SK-N-SH (cell line): ENCODE data around the gene GLDC. TPM values are rescaled to one million over a fixed set of nuclear protein-coding genes. Genes with fewer than 3 reads are reported as not detected.

Source experiments
- CTCF ChIA-PET: fragments of 300-600, 350-600 bp; formaldehyde crosslinking; extraction: SDS; loops from one replicate; lab custom pipeline; 2021; lab: Yijun Ruan, JAX
- POLR2A ChIA-PET: fragments of 350-600 bp; sonication (Branson Sonifier 250); formaldehyde crosslinking; extraction: SDS; loops from one replicate; lab custom pipeline; 2020; ENCODE audit warnings: antibody characterized with exemption, inconsistent platforms; lab: Yijun Ruan, JAX
- DNase-seq: peaks from one replicate; pipeline ENCODE4 v3.0.0; 2012
- H2AFZ ChIP-seq: fragments of 200-600 bp; sonication (generic); 2 replicates; pipeline ENCODE4 v1.8.1; 2016; ENCODE audit warnings: antibody characterized with exemption, mild to moderate bottlenecking, low read depth
- H3F3A ChIP-seq: fragments of 200-600 bp; sonication (generic); replicated peaks from 2 replicates; pipeline ENCODE3; 2016; ENCODE audit warnings: antibody characterized with exemption, mild to moderate bottlenecking; ENCODE audit not compliant: insufficient read depth
- H3K27ac ChIP-seq, 2 experiments: fragments of 200-500 bp in 1 of 2; fragments of 200-600 bp in 1 of 2; sonication (Bioruptor generic) in 1 of 2; sonication (generic), shearing (Covaris generic) in 1 of 2; 2 replicates each; pipeline versions ENCODE4 v1.5.1 to v1.6.1; 2014 to 2016; ENCODE audit warnings: low read depth in 2 of 2, inconsistent platforms in 1 of 2, low read length in 1 of 2, mild to moderate bottlenecking in 1 of 2, mixed read lengths in 1 of 2
- H3K27me3 ChIP-seq: fragments of 200-600 bp; sonication (generic), shearing (Covaris generic); 2 replicates; pipeline ENCODE4 v1.6.1; 2016; ENCODE audit warnings: mixed run types; ENCODE audit not compliant: insufficient read depth
- H3K36me3 ChIP-seq, 2 experiments: fragments of 200-500 bp in 1 of 2; fragments of 200-600 bp in 1 of 2; sonication (Bioruptor generic) in 1 of 2; sonication (generic) in 1 of 2; replicated peaks in 1 of 2; 2 replicates each; pipeline versions ENCODE3 to v1.5.1; 2014 to 2016; ENCODE audit warnings: low read length in 1 of 2, mild to moderate bottlenecking in 1 of 2; ENCODE audit not compliant: insufficient read depth in 2 of 2, control insufficient read depth in 1 of 2
- H3K4me1 ChIP-seq, 2 experiments: fragments of 200-500 bp in 1 of 2; fragments of 200-600 bp in 1 of 2; sonication (Bioruptor generic) in 1 of 2; sonication (generic), shearing (Covaris generic) in 1 of 2; 2 replicates each; pipeline versions ENCODE4 v1.5.1 to v1.6.1; 2014 to 2016; ENCODE audit warnings: low read depth in 1 of 2, low read length in 1 of 2, mixed run types in 1 of 2; ENCODE audit not compliant: insufficient read depth in 2 of 2, control insufficient read depth in 1 of 2
- H3K4me2 ChIP-seq: fragments of 200-600 bp; sonication (generic), shearing (Covaris generic); 2 replicates; pipeline ENCODE4 v1.6.1; 2017; ENCODE audit warnings: mixed run types
- H3K4me3 ChIP-seq, 2 experiments: fragments of 200-500 bp in 1 of 2; fragments of 200-600 bp in 1 of 2; sonication (Bioruptor generic) in 1 of 2; sonication (generic), shearing (Covaris generic) in 1 of 2; 2 replicates each; pipeline versions ENCODE4 v1.5.1 to v1.8.1; 2014 to 2016; ENCODE audit warnings: low read depth in 2 of 2, inconsistent platforms in 1 of 2, low read length in 1 of 2, mild to moderate bottlenecking in 1 of 2, mixed read lengths in 1 of 2, moderate library complexity in 1 of 2
- H3K79me2 ChIP-seq: fragments of 200-600 bp; sonication (generic); 2 replicates; pipeline ENCODE4 v1.8.1; 2017; ENCODE audit warnings: mild to moderate bottlenecking; ENCODE audit not compliant: insufficient read depth
- H3K9ac ChIP-seq: fragments of 200-600 bp; sonication (generic); 2 replicates; pipeline ENCODE4 v1.6.1; 2017; ENCODE audit warnings: mixed run types
- H3K9me2 ChIP-seq: fragments of 200-600 bp; sonication (generic); 2 replicates; pipeline ENCODE4 v1.6.1; 2017; ENCODE audit warnings: mixed run types
- H3K9me3 ChIP-seq: fragments of 200-600 bp; sonication (generic); 2 replicates; pipeline ENCODE4 v1.6.1; 2017; ENCODE audit warnings: mixed run types, mild to moderate bottlenecking, moderate library complexity
- H4K20me1 ChIP-seq: fragments of 200-600 bp; sonication (generic); 2 replicates; pipeline ENCODE4 v1.6.1; 2017; ENCODE audit warnings: mild to moderate bottlenecking, mixed run types; ENCODE audit not compliant: insufficient read depth
- CHD2 ChIP-seq: fragments of 150-350 bp; IDR thresholded peaks from 2 replicates; pipeline ENCODE4 v1.6.1; 2018; ENCODE audit warnings: low read length; ENCODE audit not compliant: partially characterized antibody
- EP300 ChIP-seq, 2 experiments: IDR thresholded peaks; 2 replicates each; pipeline versions ENCODE4 v1.4.0 to v1.6.1; 2012; ENCODE audit warnings: borderline replicate concordance in 1 of 2, low read depth in 1 of 2, low read length in 1 of 2
- FOXM1 ChIP-seq: IDR thresholded peaks from 2 replicates; pipeline ENCODE4 v1.4.0; 2012; ENCODE audit warnings: low read depth, mild to moderate bottlenecking
- GABPA ChIP-seq: IDR thresholded peaks from 2 replicates; pipeline ENCODE4 v1.4.0; 2012; ENCODE audit warnings: low read depth, mild to moderate bottlenecking
- MXI1 ChIP-seq: IDR thresholded peaks from 2 replicates; pipeline ENCODE4 v1.6.1; 2012; ENCODE audit warnings: mild to moderate bottlenecking, low read depth, low read length, improper control_type of control experiment
- NFIC ChIP-seq: IDR thresholded peaks from 2 replicates; pipeline ENCODE4 v1.4.0; 2012; ENCODE audit warnings: borderline replicate concordance
- NRF1 ChIP-seq: IDR thresholded peaks from 2 replicates; pipeline ENCODE4 v1.6.1; 2012; ENCODE audit warnings: low read depth, mild to moderate bottlenecking, low read length
- POLR2AphosphoS5 ChIP-seq: IDR thresholded peaks from 2 replicates; pipeline ENCODE4 v1.6.1; 2012; ENCODE audit warnings: low read depth, low read length
- RCOR1 ChIP-seq: fragments of 150-350 bp; IDR thresholded peaks from 2 replicates; pipeline ENCODE4 v1.6.1; 2017; ENCODE audit warnings: antibody characterized with exemption, low read length
- REST ChIP-seq: IDR thresholded peaks from 2 replicates; pipeline ENCODE4 v1.6.1; 2012; ENCODE audit warnings: mild to moderate bottlenecking, low read depth, low read length, moderate library complexity
- RFX5 ChIP-seq: IDR thresholded peaks from 2 replicates; pipeline ENCODE4 v1.6.1; 2012; ENCODE audit warnings: mild to moderate bottlenecking, improper control_type of control experiment, low read length
- SMC3 ChIP-seq: IDR thresholded peaks from 2 replicates; pipeline ENCODE4 v1.6.1; 2012; ENCODE audit warnings: low read depth, low read length, improper control_type of control experiment
- TCF12 ChIP-seq: IDR thresholded peaks from 2 replicates; pipeline ENCODE4 v1.4.0; 2012
- USF2 ChIP-seq: fragments of 150-350 bp; IDR thresholded peaks from 2 replicates; pipeline ENCODE4 v1.6.1; 2017; ENCODE audit warnings: antibody characterized with exemption, low read length, low read depth, borderline replicate concordance
- WGBS: methylation state at CpG from one replicate; pipeline ENCODE4 v1.1.6; 2017; ENCODE audit warnings: low lambda C conversion rate; 5-methylcytosine and 5-hydroxymethylcytosine counted together
- polyA plus RNA-seq, 3 experiments: library from polyadenylated mRNA; depleted of rRNA; stranded (reverse); fragments of >200 nt; gene quantifications; 2 replicates each; pipeline ENCODE4 v1.2.3, GENCODE V29; 2012
- TF ChIP-seq, protein P1 (sequence below): fragments of 200-600 bp; sonication (generic); IDR thresholded peaks from 2 replicates; pipeline ENCODE4 v1.6.1; 2017; ENCODE audit warnings: antibody characterized with exemption, mild to moderate bottlenecking, moderate library complexity

The GLDC gene
- polyA plus RNA-seq, 1 of the 3 experiments (the other 2 are of a cell fraction) = 4.1 TPM

DNA sequence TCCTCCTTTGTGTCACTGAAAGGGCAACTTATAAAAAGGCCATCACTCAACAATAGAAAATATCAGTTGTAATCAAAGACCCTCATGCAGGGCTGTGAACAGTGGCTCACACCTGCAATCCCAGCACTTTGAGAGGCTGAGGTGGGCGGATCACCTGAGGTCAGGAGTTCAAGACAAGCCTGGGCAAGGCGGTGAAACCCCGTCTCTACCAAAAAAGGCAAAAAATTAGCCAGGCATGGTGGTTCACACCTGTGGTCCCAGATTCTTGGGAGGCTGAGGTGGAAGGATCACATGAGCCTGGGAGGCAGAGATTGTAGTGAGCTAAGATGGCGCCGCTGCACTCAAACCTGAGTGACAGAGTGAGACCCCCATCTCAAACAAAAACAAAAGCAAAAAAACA is 24.7 kb downstream of the GLDC start:
- TF ChIP-seq TCF12 = no peak
- TF ChIP-seq, protein P1, sequence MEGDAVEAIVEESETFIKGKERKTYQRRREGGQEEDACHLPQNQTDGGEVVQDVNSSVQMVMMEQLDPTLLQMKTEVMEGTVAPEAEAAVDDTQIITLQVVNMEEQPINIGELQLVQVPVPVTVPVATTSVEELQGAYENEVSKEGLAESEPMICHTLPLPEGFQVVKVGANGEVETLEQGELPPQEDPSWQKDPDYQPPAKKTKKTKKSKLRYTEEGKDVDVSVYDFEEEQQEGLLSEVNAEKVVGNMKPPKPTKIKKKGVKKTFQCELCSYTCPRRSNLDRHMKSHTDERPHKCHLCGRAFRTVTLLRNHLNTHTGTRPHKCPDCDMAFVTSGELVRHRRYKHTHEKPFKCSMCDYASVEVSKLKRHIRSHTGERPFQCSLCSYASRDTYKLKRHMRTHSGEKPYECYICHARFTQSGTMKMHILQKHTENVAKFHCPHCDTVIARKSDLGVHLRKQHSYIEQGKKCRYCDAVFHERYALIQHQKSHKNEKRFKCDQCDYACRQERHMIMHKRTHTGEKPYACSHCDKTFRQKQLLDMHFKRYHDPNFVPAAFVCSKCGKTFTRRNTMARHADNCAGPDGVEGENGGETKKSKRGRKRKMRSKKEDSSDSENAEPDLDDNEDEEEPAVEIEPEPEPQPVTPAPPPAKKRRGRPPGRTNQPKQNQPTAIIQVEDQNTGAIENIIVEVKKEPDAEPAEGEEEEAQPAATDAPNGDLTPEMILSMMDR = no peak
- no peak for TF ChIP-seq MXI1
- no peak for TF ChIP-seq NRF1
- no peak for TF ChIP-seq GABPA
- no peak for TF ChIP-seq CHD2
- no peak for TF ChIP-seq FOXM1
- no peak for TF ChIP-seq REST
- no peak for TF ChIP-seq USF2
- TF ChIP-seq NFIC = no peak
- TF ChIP-seq RCOR1 = no peak
- TF ChIP-seq SMC3 = no peak
- TF ChIP-seq RFX5 = no peak
- no peak for TF ChIP-seq POLR2AphosphoS5
- TF ChIP-seq EP300 (IDR thresholded peaks at IDR 0.05; ENCODE audit: borderline replicate concordance in 1 of 2, low read depth in 1 of 2, low read length in 1 of 2) = no peak
- TF ChIP-seq, all 33 proteins: peak for 0
- POLR2A ChIA-PET = no interaction called here

More for the DNA sequence above, 24.7 kb downstream of the GLDC start:
- Histone ChIP-seq H3K79me2 (no peaks in the 10 kb centered on the region), H3K9ac (no peak overlapping the region), H3K9me3 (no peaks in the 10 kb centered on the region), H3K4me2 (no peak overlapping the region), H3K9me2 (no peaks in the 10 kb centered on the region), H3K4me1 (no peaks in the 10 kb centered on the region), H2AFZ (no peak overlapping the region), H3K4me3 (no peak overlapping the region), H3F3A (no peaks in the 10 kb centered on the region), H4K20me1 (no peaks in the 10 kb centered on the region), H3K27me3 (no peaks in the 10 kb centered on the region), H3K36me3 (no peaks in the 10 kb centered on the region), H3K27ac (no peak overlapping the region)
- 87% methylated on average over 5 of the region's 5 CpGs for WGBS
- no peak for DNase-seq
- CTCF ChIA-PET = no interaction called here
